Mesenteric fat pad (tissue), 1 donor: Measurements from ENCODE around the gene SLC22A31. TPM values are rescaled to one million over a fixed set of nuclear protein-coding genes. Genes with fewer than 3 reads are reported as not detected.
"Not testable (repeated sequence)": the region's sequence is repeated elsewhere in the genome, so short reads cannot be mapped to it uniquely, and the experiment has no call there.

Experiments used
- DNase-seq: peaks from one replicate; pipeline ENCODE4 v3.0.0-alpha.2; 2020; ENCODE audit warnings: low spot score
- total RNA-seq: library from RNA; stranded (reverse); fragmentation: NEBNext Ultra II Directional; extraction: Animal tissue kit (Norgen Biotek cat#: 25700); gene quantifications from one replicate; pipeline ENCODE4 v1.2.1, GENCODE V29; 2021
- donor health status: DM: yes; HTN: yes; CAD: no.

The SLC22A31 gene
- total RNA-seq, 1 donor from 2014 or later = 0.35 TPM

GRCh38 chr16:89166696-89167424 is 33.5 kb downstream of the SLC22A31 start:
- DNase-seq = no peak

GRCh38 chr16:89165681-89165979 is 34.7 kb downstream of the SLC22A31 start:
- DNase-seq = not testable (repeated sequence)

GRCh38 chr16:89164847-89165680 is 35.3 kb downstream of the SLC22A31 start:
- DNase-seq = no peak

GRCh38 chr16:89164436-89164835 is 35.9 kb downstream of the SLC22A31 start:
- DNase-seq = no peak

- DNase-seq = no peak
Observed at GRCh38 chr16:89163297-89163696, 37.0 kb downstream of the SLC22A31 start.

- no peak for DNase-seq
Observed at GRCh38 chr16:89161763-89162713, 38.3 kb downstream of the SLC22A31 start.

GRCh38 chr16:89160977-89161701 is 39.2 kb downstream of the SLC22A31 start:
- DNase-seq = no peak

- no peak for DNase-seq
Observed at GRCh38 chr16:89159850-89160354, 40.4 kb downstream of the SLC22A31 start.

GRCh38 chr16:89159066-89159849 is 41.1 kb downstream of the SLC22A31 start:
- no peak for DNase-seq

- DNase-seq = no peak
Observed at GRCh38 chr16:89157778-89158177, 42.6 kb downstream of the SLC22A31 start.

GRCh38 chr16:89156740-89157645 is 43.3 kb downstream of the SLC22A31 start:
- DNase-seq = no peak

GRCh38 chr16:89155851-89156739 is 44.2 kb downstream of the SLC22A31 start:
- no peak for DNase-seq

- DNase-seq = no peak
Observed at GRCh38 chr16:89155184-89155679, 45.1 kb downstream of the SLC22A31 start.

GRCh38 chr16:89154390-89155183 is 45.8 kb downstream of the SLC22A31 start:
- DNase-seq = no peak

- DNase-seq = no peak
Observed at GRCh38 chr16:89153848-89154271, 46.5 kb downstream of the SLC22A31 start.

- DNase-seq = no peak
Observed at GRCh38 chr16:89152831-89153700, 47.3 kb downstream of the SLC22A31 start.
